ENCODE measurements around the gene MAP9. TPM values are rescaled to one million over a fixed set of nuclear protein-coding genes. Genes with fewer than 3 reads are reported as not detected.

The MAP9 gene
- polyA plus RNA-seq, 1 of the 3 experiments (the other 2 are of a cell fraction): 4.1 TPM

DNA sequence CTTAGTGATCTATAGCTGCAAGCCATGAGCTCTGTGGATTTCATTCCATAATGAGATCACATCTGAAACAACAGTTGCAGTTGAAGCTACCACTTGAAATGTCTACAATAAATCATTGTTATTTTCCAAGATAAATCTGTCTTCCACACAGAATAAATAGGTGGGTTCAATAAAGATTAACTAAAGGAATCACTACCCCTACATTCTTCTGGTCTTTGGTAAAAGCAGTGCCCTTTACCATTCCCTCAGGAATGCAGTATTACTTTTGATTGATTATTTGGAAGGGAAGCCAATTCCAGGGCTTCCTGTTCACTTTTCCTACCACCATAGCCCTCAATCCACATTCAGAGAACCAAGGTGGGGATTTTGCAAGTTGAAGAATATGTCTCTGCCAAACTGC, 38.9 kb upstream of the MAP9 start:
- no peaks in the 10 kb centered on the region for H4K20me1 ChIP-seq (ENCODE audit: insufficient read depth)

GRCh38 chr4:155413451-155413850, 36.7 kb upstream of the MAP9 start:
- Histone ChIP-seq H3K9me3 (no peaks in the 10 kb centered on the region), H3K27me3 (ENCODE audit: insufficient read depth) (no peaks in the 10 kb centered on the region), H2AFZ (ENCODE audit: low read depth) (no peak overlapping the region), H3F3A (replicated peaks; ENCODE audit: insufficient read depth) (no peaks in the 10 kb centered on the region), H3K4me1 (ENCODE audit: control insufficient read depth in 1 of 2, insufficient read depth in 2 of 2, low read depth in 1 of 2, low read length in 1 of 2) (no peaks in the 10 kb centered on the region), H4K20me1 (ENCODE audit: insufficient read depth) (no peaks in the 10 kb centered on the region), H3K9me2 (no peaks in the 10 kb centered on the region), H3K4me3 (ENCODE audit: low read depth in 2 of 2, low read length in 1 of 2) (no peak overlapping the region), H3K79me2 (ENCODE audit: insufficient read depth) (no peaks in the 10 kb centered on the region), H3K9ac (no peak overlapping the region), H3K4me2 (no peak overlapping the region), H3K27ac (ENCODE audit: low read depth in 2 of 2, low read length in 1 of 2) (no peak overlapping the region), H3K36me3 (replicated peaks in 1 of 2; ENCODE audit: control insufficient read depth in 1 of 2, insufficient read depth in 2 of 2, low read length in 1 of 2) (no peaks in the 10 kb centered on the region)
- 61% methylated on average over 1 of the region's 1 CpG for WGBS (ENCODE audit: low lambda C conversion rate)
- DNase-seq: no peak
- CTCF ChIA-PET: interaction anchor here (1.2 to 2.2 kb wide), 3 partner anchors 9 to 606 kb away, joined by 3 to 15 read pairs (median 3); no protein-coding TSS in a partner anchor
- POLR2A ChIA-PET: no interaction called here
- TF ChIP-seq USF1 (IDR thresholded peaks at IDR 0.05; ENCODE audit: borderline replicate concordance, low read depth) (no peak), GABPA (IDR thresholded peaks at IDR 0.05; ENCODE audit: low read depth) (no peak), FOXJ3 (CRISPR knock-in tag; IDR thresholded peaks at IDR 0.05) (no peak), IRF3 (IDR thresholded peaks at IDR 0.05; ENCODE audit: low read depth, low read length) (no peak), JUND (IDR thresholded peaks at IDR 0.05) (no peak), NRF1 (IDR thresholded peaks at IDR 0.05; ENCODE audit: low read depth, low read length) (no peak)
- TF ChIP-seq, protein P1, sequence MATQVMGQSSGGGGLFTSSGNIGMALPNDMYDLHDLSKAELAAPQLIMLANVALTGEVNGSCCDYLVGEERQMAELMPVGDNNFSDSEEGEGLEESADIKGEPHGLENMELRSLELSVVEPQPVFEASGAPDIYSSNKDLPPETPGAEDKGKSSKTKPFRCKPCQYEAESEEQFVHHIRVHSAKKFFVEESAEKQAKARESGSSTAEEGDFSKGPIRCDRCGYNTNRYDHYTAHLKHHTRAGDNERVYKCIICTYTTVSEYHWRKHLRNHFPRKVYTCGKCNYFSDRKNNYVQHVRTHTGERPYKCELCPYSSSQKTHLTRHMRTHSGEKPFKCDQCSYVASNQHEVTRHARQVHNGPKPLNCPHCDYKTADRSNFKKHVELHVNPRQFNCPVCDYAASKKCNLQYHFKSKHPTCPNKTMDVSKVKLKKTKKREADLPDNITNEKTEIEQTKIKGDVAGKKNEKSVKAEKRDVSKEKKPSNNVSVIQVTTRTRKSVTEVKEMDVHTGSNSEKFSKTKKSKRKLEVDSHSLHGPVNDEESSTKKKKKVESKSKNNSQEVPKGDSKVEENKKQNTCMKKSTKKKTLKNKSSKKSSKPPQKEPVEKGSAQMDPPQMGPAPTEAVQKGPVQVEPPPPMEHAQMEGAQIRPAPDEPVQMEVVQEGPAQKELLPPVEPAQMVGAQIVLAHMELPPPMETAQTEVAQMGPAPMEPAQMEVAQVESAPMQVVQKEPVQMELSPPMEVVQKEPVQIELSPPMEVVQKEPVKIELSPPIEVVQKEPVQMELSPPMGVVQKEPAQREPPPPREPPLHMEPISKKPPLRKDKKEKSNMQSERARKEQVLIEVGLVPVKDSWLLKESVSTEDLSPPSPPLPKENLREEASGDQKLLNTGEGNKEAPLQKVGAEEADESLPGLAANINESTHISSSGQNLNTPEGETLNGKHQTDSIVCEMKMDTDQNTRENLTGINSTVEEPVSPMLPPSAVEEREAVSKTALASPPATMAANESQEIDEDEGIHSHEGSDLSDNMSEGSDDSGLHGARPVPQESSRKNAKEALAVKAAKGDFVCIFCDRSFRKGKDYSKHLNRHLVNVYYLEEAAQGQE (IDR thresholded peaks at IDR 0.05; ENCODE audit: low read depth, low read length): no peak

More for the DNA sequence above, 38.9 kb upstream of the MAP9 start:
- Histone ChIP-seq H3K27ac (ENCODE audit: low read depth in 2 of 2, low read length in 1 of 2) (no peak overlapping the region), H3K36me3 (replicated peaks in 1 of 2; ENCODE audit: control insufficient read depth in 1 of 2, insufficient read depth in 2 of 2, low read length in 1 of 2) (no peaks in the 10 kb centered on the region), H3K9me2 (no peaks in the 10 kb centered on the region), H3K4me2 (no peak overlapping the region), H3K79me2 (ENCODE audit: insufficient read depth) (no peaks in the 10 kb centered on the region), H3K9ac (no peak overlapping the region), H2AFZ (ENCODE audit: low read depth) (no peak overlapping the region), H3F3A (replicated peaks; ENCODE audit: insufficient read depth) (no peaks in the 10 kb centered on the region), H3K27me3 (ENCODE audit: insufficient read depth) (no peaks in the 10 kb centered on the region), H3K4me1 (ENCODE audit: control insufficient read depth in 1 of 2, insufficient read depth in 2 of 2, low read depth in 1 of 2, low read length in 1 of 2) (no peaks in the 10 kb centered on the region), H3K4me3 (ENCODE audit: low read depth in 2 of 2, low read length in 1 of 2) (no peak overlapping the region), H3K9me3 (no peaks in the 10 kb centered on the region)
- no peak for DNase-seq
- ChIA-PET CTCF (interaction anchor here (0.6 to 2.7 kb wide), 4 partner anchors 10 to 537 kb away, joined by 3 to 8 read pairs (median 3); no protein-coding TSS in a partner anchor), POLR2A (no interaction called here)
- TF ChIP-seq GATA2 (CRISPR knock-in tag; IDR thresholded peaks at IDR 0.05) (no peak), TEAD4 (IDR thresholded peaks at IDR 0.05; ENCODE audit: borderline replicate concordance, insufficient read depth) (no peak), CTCF (IDR thresholded peaks at IDR 0.05) (no peak), IRF3 (IDR thresholded peaks at IDR 0.05; ENCODE audit: low read depth, low read length) (no peak), ELF1 (IDR thresholded peaks at IDR 0.05) (no peak), RCOR1 (IDR thresholded peaks at IDR 0.05; ENCODE audit: low read length) (no peak), FOSL2 (IDR thresholded peaks at IDR 0.05; ENCODE audit: borderline replicate concordance, low read depth) (no peak), SMC3 (IDR thresholded peaks at IDR 0.05; ENCODE audit: low read depth, low read length) (no peak), YY1 (IDR thresholded peaks at IDR 0.05; ENCODE audit: low read depth) (no peak), EP300 (IDR thresholded peaks at IDR 0.05; ENCODE audit: borderline replicate concordance in 1 of 2, low read depth in 1 of 2, low read length in 1 of 2) (no peak), RAD21 (IDR thresholded peaks at IDR 0.05; ENCODE audit: low read length) (no peak), POLR2AphosphoS5 (IDR thresholded peaks at IDR 0.05; ENCODE audit: low read depth, low read length) (no peak)
- TF ChIP-seq, protein P2, sequence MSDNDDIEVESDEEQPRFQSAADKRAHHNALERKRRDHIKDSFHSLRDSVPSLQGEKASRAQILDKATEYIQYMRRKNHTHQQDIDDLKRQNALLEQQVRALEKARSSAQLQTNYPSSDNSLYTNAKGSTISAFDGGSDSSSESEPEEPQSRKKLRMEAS (IDR thresholded peaks at IDR 0.05; ENCODE audit: low read depth): no peak
